Lung microvascular endothelial cell (primary cell): ENCODE results near the gene MAT2A. TPM values are rescaled to one million over a fixed set of nuclear protein-coding genes. Genes with fewer than 3 reads are reported as not detected.

ENCODE experiments used
- DNase-seq, 2 donors: peaks; one replicate each; pipeline versions ENCODE4 v3.0.0 to v3.0.0-alpha.2; 2010; ENCODE audit warnings: low read depth in 2 of 2
- total RNA-seq: library from RNA; depleted of rRNA; stranded (reverse); fragments of >200 nt; gene quantifications from 2 replicates; pipeline ENCODE4 v1.2.1, GENCODE V29; 2014

Gene MAT2A
- total RNA-seq: 74.1 and 108 TPM in 2 replicates

- peak; percentile 93 to 97 for DNase-seq
Measured at GRCh38 chr2:85538507-85539360, at the start of gene MAT2A. Gene MAT2A, plus strand, starts transcription at chr2:85539168. Its CDS starts 120 bp downstream, at chr2:85539288.

- no peak for DNase-seq
Measured at GRCh38 chr2:85490861-85491755, 47.9 kb upstream of the MAT2A start.

GRCh38 chr2:85496436-85496835 lies 42.5 kb upstream of the MAT2A start:
- DNase-seq: no peak

GRCh38 chr2:85497944-85498630 lies 40.9 kb upstream of the MAT2A start:
- no peak for DNase-seq

- peak in 1 of 2 donors; percentile 79 for DNase-seq
Measured at GRCh38 chr2:85501248-85501647, 37.7 kb upstream of the MAT2A start.

- no peak for DNase-seq
Measured at GRCh38 chr2:85502720-85503119, 36.2 kb upstream of the MAT2A start.

GRCh38 chr2:85503168-85503850 lies 35.7 kb upstream of the MAT2A start:
- DNase-seq: no peak

- DNase-seq: peak; percentile 15 to 27
Measured at GRCh38 chr2:85503851-85504777, 34.9 kb upstream of the MAT2A start.

GRCh38 chr2:85504778-85505261 lies 34.1 kb upstream of the MAT2A start:
- DNase-seq: peak; percentile 91 to 98

- DNase-seq: peak; percentile 19 to 35
Measured at GRCh38 chr2:85505551-85506238, 33.3 kb upstream of the MAT2A start.

- DNase-seq: no peak
Measured at GRCh38 chr2:85506768-85507181, 32.2 kb upstream of the MAT2A start.

- DNase-seq: peak; percentile 77 to 90
Measured at GRCh38 chr2:85511008-85511811, 27.8 kb upstream of the MAT2A start.

- no peak for DNase-seq
Measured at GRCh38 chr2:85514323-85514722, 24.6 kb upstream of the MAT2A start.

- DNase-seq: peak; percentile 18 to 53
Measured at GRCh38 chr2:85516653-85517389, 22.1 kb upstream of the MAT2A start.

GRCh38 chr2:85522090-85522647 lies 16.8 kb upstream of the MAT2A start:
- DNase-seq: no peak

- DNase-seq: no peak
Measured at GRCh38 chr2:85523062-85523902, 15.7 kb upstream of the MAT2A start.
